ENCODE results near the gene IPO13. TPM values are rescaled to one million over a fixed set of nuclear protein-coding genes. Genes with fewer than 3 reads are reported as not detected.

IPO13 gene
- polyA plus RNA-seq, 4 donors: 32.2 to 48.9 (median 39.3) TPM

DNA sequence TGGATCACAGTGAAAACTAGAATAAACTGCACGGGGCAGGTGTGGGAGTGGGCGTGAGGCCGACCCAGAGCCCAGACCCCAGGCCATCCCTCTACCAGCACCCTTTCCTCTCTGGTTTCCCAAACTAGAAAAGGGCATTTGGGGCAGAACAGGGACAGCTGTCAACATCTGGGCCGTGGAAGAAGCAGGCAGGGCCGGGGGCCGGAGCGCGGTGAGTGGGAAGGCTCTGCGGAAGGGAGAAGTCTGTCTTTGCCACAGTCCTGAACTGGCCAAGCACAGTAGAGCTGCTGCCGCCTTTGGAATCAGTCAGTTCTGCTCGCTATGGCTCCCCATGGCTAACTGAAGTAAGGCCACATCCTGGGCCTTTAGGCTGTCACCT lies 51.2 kb downstream of the IPO13 start:
- DNase-seq (ENCODE audit: low read depth in 4 of 4, low spot score in 2 of 4): no peak

DNA sequence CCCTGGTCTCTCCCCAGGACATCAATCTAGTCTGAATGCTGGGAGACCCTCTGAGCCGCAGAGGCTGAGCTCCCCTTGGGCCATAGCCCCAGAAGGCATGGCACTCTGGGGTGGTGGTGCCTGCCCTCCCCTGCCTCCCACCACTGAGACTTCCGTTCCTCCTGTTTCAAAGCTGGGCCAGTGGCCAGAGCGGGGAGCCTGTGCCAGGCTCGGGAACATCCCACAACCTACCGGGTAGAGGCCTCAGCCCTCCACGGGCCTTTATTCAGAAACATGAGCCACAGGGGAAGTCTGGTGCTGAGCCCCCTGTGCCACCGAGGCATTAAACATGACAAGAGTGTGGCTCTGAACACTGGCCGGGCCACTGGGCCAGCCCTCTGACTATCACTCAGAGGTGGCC lies 52.7 kb downstream of the IPO13 start:
- DNase-seq (ENCODE audit: low read depth in 4 of 4, low spot score in 2 of 4): no peak

- DNase-seq (ENCODE audit: low read depth in 4 of 4, low spot score in 2 of 4): no peak
Observed at GRCh38 chr1:44000122-44000665, 53.4 kb downstream of the IPO13 start.

DNA sequence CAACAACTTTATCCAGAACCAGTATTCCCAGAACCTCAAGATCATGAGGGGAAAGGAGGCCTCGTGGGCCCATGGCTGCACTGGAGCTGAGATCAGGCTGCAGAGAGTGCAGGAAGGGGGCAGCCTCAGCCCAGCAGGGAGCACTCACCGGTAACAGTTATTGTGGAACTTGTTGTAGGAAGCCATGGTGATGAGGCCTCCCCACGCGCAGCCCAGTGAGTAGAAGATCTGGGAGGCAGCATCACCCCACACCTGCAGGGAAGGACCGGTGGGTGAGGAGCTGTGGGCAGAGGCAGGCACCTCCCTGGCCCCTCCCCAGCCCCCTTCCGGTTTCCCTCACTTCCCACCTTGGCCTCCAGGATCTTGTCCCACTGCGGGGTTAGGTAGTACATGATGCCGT lies 55.4 kb downstream of the IPO13 start:
- no peak for DNase-seq (ENCODE audit: low read depth in 4 of 4, low spot score in 2 of 4)

GRCh38 chr1:44002606-44003157 lies 55.9 kb downstream of the IPO13 start:
- no peak for DNase-seq (ENCODE audit: low read depth in 4 of 4, low spot score in 2 of 4)

DNA sequence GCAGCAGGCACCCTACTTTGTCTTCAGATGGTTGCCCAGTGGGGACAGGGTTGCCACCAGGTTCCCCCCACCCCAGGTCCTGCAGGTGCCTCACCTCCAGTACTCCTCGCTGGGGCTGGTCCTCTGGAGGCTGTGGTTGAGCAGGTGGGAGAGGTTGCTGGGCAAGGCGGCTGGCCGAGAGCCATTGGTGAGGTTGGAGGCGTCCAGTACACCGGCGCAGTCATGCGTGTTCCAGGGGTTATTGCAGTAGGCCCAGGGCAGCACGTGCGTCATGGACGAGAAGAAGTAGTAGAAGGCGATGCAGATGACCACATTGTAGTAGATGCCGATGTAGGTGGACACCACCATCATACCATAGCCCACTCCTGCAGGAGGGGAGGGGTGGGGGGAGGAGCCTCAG lies 61.5 kb downstream of the IPO13 start:
- DNase-seq (ENCODE audit: low read depth in 4 of 4, low spot score in 2 of 4): no peak

GRCh38 chr1:44010935-44011471 lies 64.3 kb downstream of the IPO13 start:
- no peak for DNase-seq (ENCODE audit: low read depth in 4 of 4, low spot score in 2 of 4)

- DNase-seq (ENCODE audit: low read depth in 4 of 4, low spot score in 2 of 4): no peak
Observed at GRCh38 chr1:44012404-44012803, 65.7 kb downstream of the IPO13 start.

DNA sequence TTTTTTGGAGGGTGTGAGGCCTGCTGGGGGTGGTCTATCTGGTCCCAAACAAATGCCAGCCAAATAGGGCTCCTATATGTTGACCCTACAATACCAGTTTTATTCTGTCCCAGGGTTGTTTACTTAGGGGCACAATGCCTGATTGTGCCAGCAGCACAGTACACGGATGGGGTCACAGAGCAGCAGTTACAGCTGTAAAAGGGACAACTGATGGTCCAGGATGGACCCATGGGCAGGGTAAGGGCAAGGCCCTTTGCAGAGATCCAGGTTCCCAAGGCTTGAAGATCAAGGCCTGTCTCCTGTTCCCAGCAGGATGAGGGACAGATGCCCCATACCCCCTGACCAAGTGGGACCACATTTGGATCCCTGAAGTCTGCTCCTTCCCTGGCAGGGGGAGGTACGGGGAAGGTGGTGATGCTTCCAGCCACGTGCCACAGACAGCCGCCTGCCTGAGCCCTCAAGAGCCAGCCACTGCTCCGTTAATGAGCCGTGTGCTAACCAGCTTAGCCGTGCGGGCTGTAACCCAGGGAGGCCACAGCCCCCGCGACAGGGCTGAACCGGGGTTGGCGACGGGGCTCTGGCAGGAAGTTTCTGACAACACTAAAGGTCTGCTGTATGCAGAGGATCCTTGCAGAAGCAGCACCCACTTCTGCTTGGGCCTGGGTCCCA lies 66.3 kb downstream of the IPO13 start:
- no peak for DNase-seq (ENCODE audit: low read depth in 4 of 4, low spot score in 2 of 4)

DNA sequence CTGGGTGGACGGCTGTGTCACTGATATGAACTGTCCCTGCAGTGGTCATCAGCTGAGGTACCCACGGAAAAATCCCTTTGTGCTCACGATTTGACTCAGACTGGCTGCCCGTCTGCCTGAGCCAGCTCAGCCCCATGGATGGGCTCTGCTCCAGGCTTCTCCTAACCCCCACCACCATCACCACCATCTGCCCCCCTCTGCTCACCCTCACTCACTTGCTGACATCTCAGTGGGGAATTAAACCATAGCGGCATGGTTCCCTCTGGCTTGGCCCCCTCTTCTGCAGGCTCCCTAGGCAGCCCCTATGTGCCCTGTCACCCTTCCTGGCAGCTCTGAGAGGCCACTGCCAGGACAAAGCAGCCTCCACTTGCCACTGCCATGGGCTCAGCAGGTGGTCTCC lies 67.2 kb downstream of the IPO13 start:
- no peak for DNase-seq (ENCODE audit: low read depth in 4 of 4, low spot score in 2 of 4)

DNA sequence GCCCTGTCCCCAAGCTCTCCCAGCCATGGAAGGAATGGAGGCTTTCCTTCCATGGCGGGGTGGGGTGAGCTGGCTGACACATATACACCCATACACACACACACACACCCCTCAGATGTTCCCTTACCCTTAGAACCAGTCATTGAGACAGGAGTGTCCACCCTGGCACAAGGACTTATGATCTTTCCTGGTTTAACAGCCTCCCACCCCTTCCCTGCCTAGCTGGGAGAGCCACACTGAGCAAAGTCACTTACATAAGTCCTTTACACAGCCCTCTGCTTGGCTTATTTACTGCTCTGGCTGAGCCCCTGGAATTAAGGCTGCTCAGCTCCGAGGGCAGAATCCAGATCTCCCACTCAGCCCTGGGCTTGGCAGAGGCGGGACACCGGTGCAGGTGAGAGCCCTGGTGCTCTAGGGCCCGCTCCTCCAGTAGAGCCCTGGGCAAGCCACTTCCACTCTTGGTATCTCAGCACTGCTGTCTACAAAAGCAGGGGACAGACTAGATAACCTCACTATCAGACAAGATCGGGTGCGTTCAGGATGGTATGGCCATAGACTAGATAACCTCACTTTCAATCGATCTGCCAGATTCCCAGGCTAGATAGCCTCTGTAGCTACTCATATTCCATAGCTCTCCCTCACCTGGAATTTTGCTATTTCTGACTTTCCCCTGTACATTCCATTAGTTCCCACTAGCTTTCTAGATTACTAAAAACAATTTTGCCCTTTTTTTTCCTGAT lies 67.8 kb downstream of the IPO13 start:
- DNase-seq (ENCODE audit: low read depth in 4 of 4, low spot score in 2 of 4): no peak

GRCh38 chr1:44015206-44015605 lies 68.5 kb downstream of the IPO13 start:
- DNase-seq (ENCODE audit: low read depth in 4 of 4, low spot score in 2 of 4): no peak

GRCh38 chr1:44016041-44016889 lies 69.5 kb downstream of the IPO13 start:
- DNase-seq (ENCODE audit: low read depth in 4 of 4, low spot score in 2 of 4): no peak

DNA sequence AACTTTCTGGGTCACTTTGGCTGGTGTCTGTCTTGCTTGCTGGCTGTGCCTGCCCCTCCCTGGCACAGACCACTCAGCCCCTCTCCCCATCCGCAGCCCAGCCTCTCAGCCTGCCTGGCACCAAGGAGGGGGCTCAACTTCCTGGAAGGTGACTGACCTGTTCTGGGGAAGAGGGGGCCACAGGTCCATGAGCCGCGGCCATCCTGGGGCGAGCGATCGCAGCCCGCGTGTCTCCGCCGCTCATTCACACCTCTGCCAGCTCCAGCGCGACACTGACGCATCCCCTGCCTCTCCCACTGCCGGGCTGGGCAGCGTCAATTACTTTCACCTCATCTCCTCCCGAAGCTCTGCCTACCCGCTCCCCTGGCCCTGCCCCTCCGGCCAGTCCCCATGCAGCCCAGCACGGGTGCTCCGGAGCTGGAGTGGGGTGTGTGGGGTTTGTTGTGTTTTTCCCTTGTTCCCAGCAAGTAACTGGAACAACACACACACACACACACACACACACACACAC lies 70.2 kb downstream of the IPO13 start:
- DNase-seq (ENCODE audit: low read depth in 4 of 4, low spot score in 2 of 4): no peak

Other genes with a start within 250 kb of the IPO13 start
- 10 to 100 TPM; 21.3 to 25.0 (median 23.2) TPM for gene ST3GAL3, start 239.4 kb upstream of the IPO13 start, polyA plus RNA-seq (ENCODE audit: insufficient read length in 4 of 4)
- gene ARTN, start 13.1 kb upstream of the IPO13 start, polyA plus RNA-seq (ENCODE audit: insufficient read length in 4 of 4): 1 to 10 TPM; 1.2 to 2.4 (median 1.9) TPM
- gene DPH2, start 23.1 kb downstream of the IPO13 start, polyA plus RNA-seq (ENCODE audit: insufficient read length in 4 of 4): 10 to 100 TPM; 20.8 to 24.9 (median 22.9) TPM
- gene ATP6V0B, start 28.0 kb downstream of the IPO13 start, polyA plus RNA-seq (ENCODE audit: insufficient read length in 4 of 4): 100 to 1,000 TPM; 146 to 165 (median 151) TPM
- gene B4GALT2, start 32.3 kb downstream of the IPO13 start, polyA plus RNA-seq (ENCODE audit: insufficient read length in 4 of 4): 10 to 100 TPM; 37.3 to 58.4 (median 42.3) TPM
- 10 to 100 TPM; 13.2 to 30.1 (median 23.5) TPM for gene CCDC24, start 44.6 kb downstream of the IPO13 start, polyA plus RNA-seq (ENCODE audit: insufficient read length in 4 of 4)
- 1 to 10 TPM; 5.6 to 8.8 (median 6.9) TPM for gene SLC6A9, start 84.5 kb downstream of the IPO13 start, polyA plus RNA-seq (ENCODE audit: insufficient read length in 4 of 4)
- under 1 TPM in 1 of 4 donors, not detected in 3; 0.03 TPM for gene KLF17, start 171.9 kb downstream of the IPO13 start, polyA plus RNA-seq (ENCODE audit: insufficient read length in 4 of 4)
- not detected for gene KLF18, start 194.7 kb downstream of the IPO13 start, polyA plus RNA-seq (ENCODE audit: insufficient read length in 4 of 4)

All from left renal cortex interstitium (tissue), 4 donors.